Thoracic aorta (tissue), 2 donors: ENCODE data around the gene RBM12. TPM values are rescaled to one million over a fixed set of nuclear protein-coding genes. Genes with fewer than 3 reads are reported as not detected.
A peak's percentile ranks its signal among the peaks of the same experiment; 100 is the strongest.

Source experiments
- ATAC-seq: fragments of 150-250 bp; one replicate; pipeline ENCODE4 v1.8.0; 2017; ENCODE audit warnings: low read depth; ENCODE audit not compliant: insufficient number of reproducible peaks, low FRiP score
- DNase-seq: peaks from one replicate; pipeline ENCODE4 v3.0.0-alpha.2; 2020; ENCODE audit warnings: low spot score
- H3K27ac ChIP-seq, 2 donors: fragments of 200-600 bp; sonication (generic); 1 replicate in 1 of 2; 2 replicates in 1 of 2; pipeline ENCODE4 v1.5.1; 2016; ENCODE audit warnings: mild to moderate bottlenecking in 2 of 2, moderate library complexity in 2 of 2
- H3K27me3 ChIP-seq: fragments of 200-600 bp; sonication (generic); replicated peaks from 2 replicates; pipeline ENCODE4 v1.6.0; 2016; ENCODE audit warnings: mild to moderate bottlenecking; ENCODE audit not compliant: insufficient read depth
- H3K36me3 ChIP-seq: fragments of 200-600 bp; sonication (generic); one replicate; pipeline ENCODE4 v1.5.1; 2016
- H3K4me1 ChIP-seq, 2 donors: fragments of 200-600 bp; sonication (generic); 1 replicate in 1 of 2; 2 replicates in 1 of 2; pipeline versions ENCODE4 v1.5.1 to v1.6.0; 2016; ENCODE audit warnings: low read depth in 2 of 2, mild to moderate bottlenecking in 1 of 2; ENCODE audit not compliant: control insufficient read depth in 1 of 2
- H3K4me3 ChIP-seq: fragments of 200-600 bp; sonication (generic); 2 replicates; pipeline ENCODE4 v1.5.1; 2016; ENCODE audit warnings: mild to moderate bottlenecking
- H3K9me3 ChIP-seq: fragments of 200-600 bp; sonication (generic); 2 replicates; pipeline ENCODE4 v1.5.1; 2016
- total RNA-seq, 2 donors: library from RNA; depleted of rRNA; stranded (reverse); fragments of >200 nt; gene quantifications; one replicate each; pipeline versions ENCODE4 v1.1.0 to v1.2.3, GENCODE V29; 2016
- TF ChIP-seq, protein P1 (sequence below): fragments of 200-600 bp; sonication (generic); IDR thresholded peaks from one replicate; pipeline ENCODE4 v1.5.1; 2019; ENCODE audit warnings: antibody characterized with exemption

RBM12 gene
- total RNA-seq, 2 donors from 2014 or later, result 21.7 to 43.4 TPM

DNA sequence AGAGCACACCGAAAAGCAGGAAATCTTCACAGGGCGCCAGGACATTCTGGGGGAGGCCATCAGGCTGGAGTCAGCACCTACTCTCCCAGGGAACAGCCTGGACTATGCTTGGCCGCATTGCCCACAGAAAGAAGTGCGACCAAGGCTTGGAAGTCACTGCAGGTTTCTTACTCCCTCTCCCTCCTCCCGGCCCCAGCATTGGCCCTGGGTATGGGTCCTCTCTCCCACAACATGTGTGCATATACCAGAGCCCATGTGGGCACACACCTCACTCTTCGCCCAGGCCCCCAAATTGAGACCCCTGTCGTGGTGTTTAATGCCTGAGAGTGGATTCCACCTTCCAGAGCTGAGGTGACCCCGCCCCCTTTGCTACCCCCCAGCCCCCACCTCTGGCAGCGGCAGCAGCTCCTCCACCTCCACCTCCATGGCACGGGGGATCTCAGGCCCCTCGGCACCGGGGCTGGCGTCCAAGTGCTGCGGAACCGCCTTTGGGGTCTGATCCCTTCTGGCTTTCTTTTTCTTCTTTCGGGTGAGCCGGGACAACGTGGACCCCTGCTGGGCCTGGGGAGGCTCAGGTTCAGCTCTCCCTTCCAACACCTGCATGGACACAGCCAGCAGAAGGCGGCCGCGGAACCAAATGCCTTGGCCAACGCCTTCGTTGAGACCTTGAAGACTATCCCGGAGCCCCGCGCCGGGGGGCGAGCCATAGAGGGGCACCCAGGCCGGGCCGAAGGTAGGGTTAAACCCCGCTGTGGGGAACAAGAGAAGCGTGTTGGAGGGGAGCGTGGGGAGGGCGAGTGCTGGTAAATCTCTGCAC lies 64.3 kb downstream of the RBM12 start:
- Histone ChIP-seq H3K4me3 (peak overlapping the region; percentile 79), H3K27ac (no peak overlapping the region), H3K4me1 (peaks cover 13 to 19% of the 10 kb centered on the region in 2 donors), H3K36me3 (no peaks in the 10 kb centered on the region), H3K27me3 (no peaks in the 10 kb centered on the region), H3K9me3 (no peaks in the 10 kb centered on the region)
- TF ChIP-seq, protein P1, sequence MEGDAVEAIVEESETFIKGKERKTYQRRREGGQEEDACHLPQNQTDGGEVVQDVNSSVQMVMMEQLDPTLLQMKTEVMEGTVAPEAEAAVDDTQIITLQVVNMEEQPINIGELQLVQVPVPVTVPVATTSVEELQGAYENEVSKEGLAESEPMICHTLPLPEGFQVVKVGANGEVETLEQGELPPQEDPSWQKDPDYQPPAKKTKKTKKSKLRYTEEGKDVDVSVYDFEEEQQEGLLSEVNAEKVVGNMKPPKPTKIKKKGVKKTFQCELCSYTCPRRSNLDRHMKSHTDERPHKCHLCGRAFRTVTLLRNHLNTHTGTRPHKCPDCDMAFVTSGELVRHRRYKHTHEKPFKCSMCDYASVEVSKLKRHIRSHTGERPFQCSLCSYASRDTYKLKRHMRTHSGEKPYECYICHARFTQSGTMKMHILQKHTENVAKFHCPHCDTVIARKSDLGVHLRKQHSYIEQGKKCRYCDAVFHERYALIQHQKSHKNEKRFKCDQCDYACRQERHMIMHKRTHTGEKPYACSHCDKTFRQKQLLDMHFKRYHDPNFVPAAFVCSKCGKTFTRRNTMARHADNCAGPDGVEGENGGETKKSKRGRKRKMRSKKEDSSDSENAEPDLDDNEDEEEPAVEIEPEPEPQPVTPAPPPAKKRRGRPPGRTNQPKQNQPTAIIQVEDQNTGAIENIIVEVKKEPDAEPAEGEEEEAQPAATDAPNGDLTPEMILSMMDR, result no peak
- no peak for ATAC-seq
- DNase-seq, result no peak

DNA sequence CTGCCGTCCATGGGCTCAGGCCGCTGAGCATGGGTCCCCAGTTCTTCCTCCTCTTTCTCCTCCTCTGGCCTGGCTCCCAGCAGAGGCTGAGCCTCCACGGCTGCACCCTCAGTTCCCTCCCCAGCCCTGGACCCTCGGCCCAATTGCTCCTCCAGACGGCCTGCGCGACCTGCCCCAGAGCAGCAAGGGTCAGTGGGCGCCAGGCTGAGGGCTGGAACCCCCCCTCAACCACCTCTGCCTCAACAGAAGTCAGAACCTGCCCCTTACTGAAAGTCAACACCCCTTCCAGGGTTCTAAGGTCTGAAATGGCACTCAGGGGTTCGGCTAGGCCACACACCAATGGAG lies 65.0 kb downstream of the RBM12 start:
- Histone ChIP-seq H3K4me3 (no peak overlapping the region), H3K27me3 (no peaks in the 10 kb centered on the region), H3K4me1 (peaks cover 13 to 19% of the 10 kb centered on the region in 2 donors), H3K27ac (no peak overlapping the region), H3K36me3 (no peaks in the 10 kb centered on the region), H3K9me3 (no peaks in the 10 kb centered on the region)
- TF ChIP-seq, protein P1, result no peak
- DNase-seq (no peak), ATAC-seq (no peak)

Other genes starting within 250 kb of the RBM12 start
- 1 to 10 TPM in 1 of 2 donors, under 1 TPM in 1; 0.63 to 3.0 TPM for gene GDF5, start 226.7 kb downstream of the RBM12 start, total RNA-seq
- gene CEP250, start 209.3 kb downstream of the RBM12 start, total RNA-seq, result 10 to 100 TPM; 28.7 to 29.2 TPM
- gene C20orf173, start 135.2 kb downstream of the RBM12 start, total RNA-seq, result not detected
- gene ERGIC3, start 122.8 kb downstream of the RBM12 start, total RNA-seq, result 100 to 1,000 TPM; 119 to 188 TPM
- gene SPAG4, start 49.1 kb downstream of the RBM12 start, total RNA-seq, result 1 to 10 TPM in 1 of 2 donors, not detected in 1; 1.5 TPM
- 100 to 1,000 TPM; 125 to 126 TPM for gene CPNE1, start within 50 bp of the RBM12 start, total RNA-seq
- gene NFS1, start 34.5 kb upstream of the RBM12 start, total RNA-seq, result 10 to 100 TPM; 11.5 to 19.4 TPM
- gene ROMO1, start 34.5 kb upstream of the RBM12 start, total RNA-seq, result 100 to 1,000 TPM; 196 to 243 TPM
- gene RBM39, start 77.4 kb upstream of the RBM12 start, total RNA-seq, result 100 to 1,000 TPM; 232 to 413 TPM
- 10 to 100 TPM; 35.8 to 46.8 TPM for gene PHF20, start 107.1 kb upstream of the RBM12 start, total RNA-seq